Aorta (tissue), 5 donors: ENCODE results near the gene RASL10B. TPM values are rescaled to one million over a fixed set of nuclear protein-coding genes. Genes with fewer than 3 reads are reported as not detected.
"Not testable (repeated sequence)": the region's sequence is repeated elsewhere in the genome, so short reads cannot be mapped to it uniquely, and the experiment has no call there.

ENCODE experiments used
- ATAC-seq: fragments of 200-7000 bp; cut with Tn5 transposase; one replicate; pipeline ENCODE4 v1.9.1; 2022; ENCODE audit warnings: moderate library complexity; ENCODE audit not compliant: low FRiP score
- DNase-seq, 2 donors: peaks; one replicate each; pipeline ENCODE4 v3.0.0-alpha.2; 2020
- H3K27ac ChIP-seq, 2 donors: one replicate each; pipeline ENCODE4 v1.5.1; 2013; ENCODE audit warnings: low read length in 2 of 2, mild to moderate bottlenecking in 2 of 2, moderate library complexity in 2 of 2, control low read depth in 1 of 2, inconsistent platforms in 1 of 2, low read depth in 1 of 2
- H3K27me3 ChIP-seq, 2 donors: one replicate each; pipeline ENCODE4 v1.6.1; 2013; ENCODE audit warnings: control low read depth in 1 of 2, low read length in 1 of 2, mild to moderate bottlenecking in 1 of 2, moderate library complexity in 1 of 2; ENCODE audit not compliant: insufficient read depth in 2 of 2, control insufficient read depth in 1 of 2
- H3K36me3 ChIP-seq, 2 donors: one replicate each; pipeline ENCODE4 v1.6.1; 2013; ENCODE audit warnings: control low read depth in 1 of 2, low read length in 1 of 2, mild to moderate bottlenecking in 1 of 2; ENCODE audit not compliant: insufficient read depth in 2 of 2, control insufficient read depth in 1 of 2
- H3K4me1 ChIP-seq, 2 donors: one replicate each; pipeline ENCODE4 v1.6.1; 2013; ENCODE audit warnings: low read length in 2 of 2, control low read depth in 1 of 2, mild to moderate bottlenecking in 1 of 2, moderate library complexity in 1 of 2; ENCODE audit not compliant: insufficient read depth in 2 of 2, control insufficient read depth in 1 of 2
- H3K4me3 ChIP-seq, 2 donors: one replicate each; pipeline ENCODE4 v1.5.1; 2013; ENCODE audit warnings: low read length in 2 of 2, control low read depth in 1 of 2, mild to moderate bottlenecking in 1 of 2
- H3K9me3 ChIP-seq: one replicate; pipeline ENCODE4 v1.6.1; 2013; ENCODE audit warnings: mild to moderate bottlenecking, low read length; ENCODE audit not compliant: control insufficient read depth
- WGBS, 2 donors: extraction: QIAGEN DNeasy Blood & Tissue Kit; methylation state at CpG; one replicate each; pipeline ENCODE4 v1.1.7; 2013; 5-methylcytosine and 5-hydroxymethylcytosine counted together
- intact Hi-C, 2 donors: fragments of 100-400 bp; cut with DNase I; formaldehyde crosslinking; loops; one replicate each; pipeline versions ENCODE4 v1.14.2 to v1.15.0; 2022
- polyA plus RNA-seq, 2 donors: library from polyadenylated mRNA; stranded (reverse); fragments of 200-250 nt; gene quantifications; one replicate each; pipeline ENCODE4 v1.2.3, GENCODE V29; 2013
- total RNA-seq, 2 donors: library from RNA; stranded (reverse); fragmentation: NEBNext Ultra II Directional; extraction: Animal tissue kit (Norgen Biotek cat#: 25700); gene quantifications; one replicate each; pipeline ENCODE4 v1.2.1, GENCODE V29; 2021
- donor health status: healthy with polysubstance abuse.
- donor health status: Bipolar disorder and iron deficiency.
- donor health status: DM: no; HTN: no; CAD: no.
- donor health status: DM: no; HTN: no; CAD: no.
- donor health status: DM: yes; HTN: yes; CAD: no.

RASL10B gene
- total and polyA plus RNA-seq, 4 donors: 0.31 to 3.5 (median 1.3) TPM

DNA sequence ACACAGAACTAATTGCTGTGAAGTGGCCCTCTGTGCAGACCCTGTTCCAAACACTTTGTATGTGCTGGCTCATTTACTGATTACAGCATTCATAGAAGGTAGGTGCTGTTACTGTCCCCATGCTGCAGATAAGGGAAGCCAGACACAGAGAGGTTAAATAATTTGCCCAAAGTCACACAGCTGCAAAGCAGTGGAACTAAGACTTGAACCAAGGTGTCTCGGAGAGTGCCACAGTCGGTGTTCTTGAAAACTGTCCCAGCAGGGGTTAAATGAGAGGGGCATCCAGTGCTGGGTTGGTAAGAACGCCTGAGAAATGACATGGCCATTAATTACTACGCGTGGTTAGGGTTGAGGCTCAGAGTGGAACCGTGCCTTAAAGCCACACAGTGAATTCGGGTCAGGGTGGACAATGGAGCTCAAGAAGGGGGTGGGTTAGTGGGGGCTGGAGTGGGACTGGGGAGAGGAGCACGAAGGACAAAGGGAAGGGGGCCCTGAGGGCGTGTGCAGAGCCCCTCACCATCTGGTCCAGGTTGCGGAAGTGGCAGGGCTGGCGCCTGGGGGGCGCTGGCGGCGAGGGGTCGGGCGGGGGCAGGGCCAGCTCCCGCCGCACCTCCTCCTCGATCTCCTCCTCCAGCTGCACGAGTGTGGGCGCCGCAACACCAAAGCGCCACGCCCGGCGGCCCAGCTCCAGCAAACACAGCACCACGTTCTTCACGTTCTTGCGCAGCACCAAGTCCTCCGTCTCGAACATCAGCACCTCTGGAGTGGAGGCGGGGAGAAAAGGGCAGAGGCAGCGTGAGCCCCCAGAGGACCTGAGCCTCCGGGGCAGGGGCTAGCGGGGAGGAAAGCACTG lies 18.3 kb downstream of the RASL10B start:
- intact Hi-C loops: loop anchor here in 1 of 2 donors (5.0 kb wide), 1 partner anchor 137 kb away; no protein-coding TSS in a partner anchor
- Histone ChIP-seq H3K36me3 (no peaks in the 10 kb centered on the region), H3K27ac (no peak overlapping the region), H3K27me3 (no peaks in the 10 kb centered on the region), H3K4me1 (no peaks in the 10 kb centered on the region), H3K4me3 (no peak overlapping the region), H3K9me3 (no peaks in the 10 kb centered on the region)
- ATAC-seq (no peak), DNase-seq (no peak)
- 6 to 7% methylated on average over 29 to 35 of the region's 35 CpGs for WGBS, 2 donors

DNA sequence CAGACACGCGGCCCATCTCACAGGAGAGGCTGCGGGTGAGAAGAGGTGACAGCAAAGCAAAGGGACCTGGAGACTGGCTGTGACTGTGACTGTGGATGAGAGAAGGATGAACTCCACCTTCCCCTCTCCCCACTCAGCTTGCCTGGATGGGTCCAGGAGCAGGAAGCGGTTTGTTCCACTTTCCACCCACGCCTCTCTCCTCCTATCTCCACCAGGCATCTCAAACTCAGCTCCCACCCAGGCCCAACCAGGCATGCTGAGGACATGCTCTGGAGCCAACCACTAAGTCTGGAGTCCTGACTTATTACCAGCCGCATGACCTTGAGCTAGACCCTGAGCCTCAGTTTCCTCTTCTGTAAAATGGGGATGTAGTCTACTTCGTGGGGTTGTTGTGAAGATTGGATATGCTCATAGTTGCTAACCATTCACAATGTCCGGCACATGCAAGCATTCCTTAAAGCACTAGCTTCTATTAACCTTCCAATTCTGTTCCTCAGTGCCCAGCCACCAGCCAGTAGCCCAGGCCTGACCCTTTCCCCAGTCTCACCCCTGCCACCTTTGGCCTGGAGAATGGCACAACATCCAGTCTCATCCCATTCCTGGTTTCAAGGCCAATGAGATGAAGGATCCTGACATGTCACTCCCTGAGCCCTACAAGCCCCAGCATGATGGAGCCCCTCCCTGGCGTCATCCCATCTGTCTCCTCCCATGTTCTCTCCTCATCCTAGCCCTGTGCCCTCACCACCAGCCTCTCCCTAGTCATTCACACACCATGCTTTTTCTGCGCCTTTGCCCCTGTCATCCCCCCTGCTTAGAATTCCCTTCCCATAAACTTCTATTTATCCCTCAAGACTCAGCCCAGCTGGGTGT lies 19.3 kb downstream of the RASL10B start:
- Histone ChIP-seq H3K27me3 (no peaks in the 10 kb centered on the region), H3K4me1 (no peaks in the 10 kb centered on the region), H3K9me3 (no peaks in the 10 kb centered on the region), H3K36me3 (no peaks in the 10 kb centered on the region), H3K27ac (no peak overlapping the region), H3K4me3 (no peak overlapping the region)
- intact Hi-C loops: no loop called here
- WGBS, 2 donors: 86 to 92% methylated on average over 10 of the region's 10 CpGs
- DNase-seq: no peak
- no peak for ATAC-seq

- H3K27me3 ChIP-seq, H3K4me1 ChIP-seq: not testable (repeated sequence)
Measured at GRCh38 chr17:35751541-35751940, 20.1 kb downstream of the RASL10B start.

GRCh38 chr17:35752471-35752870 lies 21.0 kb downstream of the RASL10B start:
- ATAC-seq: no peak
- H3K4me1 ChIP-seq: no peaks in the 10 kb centered on the region

More at GRCh38 chr17:35751541-35751940, 20.1 kb downstream of the RASL10B start:
- ATAC-seq, H3K27ac ChIP-seq, H3K4me3 ChIP-seq, H3K9me3 ChIP-seq, H3K36me3 ChIP-seq, intact Hi-C loops, DNase-seq: not testable (repeated sequence)
- 86 to 89% methylated on average over 4 of the region's 4 CpGs for WGBS, 2 donors

DNA sequence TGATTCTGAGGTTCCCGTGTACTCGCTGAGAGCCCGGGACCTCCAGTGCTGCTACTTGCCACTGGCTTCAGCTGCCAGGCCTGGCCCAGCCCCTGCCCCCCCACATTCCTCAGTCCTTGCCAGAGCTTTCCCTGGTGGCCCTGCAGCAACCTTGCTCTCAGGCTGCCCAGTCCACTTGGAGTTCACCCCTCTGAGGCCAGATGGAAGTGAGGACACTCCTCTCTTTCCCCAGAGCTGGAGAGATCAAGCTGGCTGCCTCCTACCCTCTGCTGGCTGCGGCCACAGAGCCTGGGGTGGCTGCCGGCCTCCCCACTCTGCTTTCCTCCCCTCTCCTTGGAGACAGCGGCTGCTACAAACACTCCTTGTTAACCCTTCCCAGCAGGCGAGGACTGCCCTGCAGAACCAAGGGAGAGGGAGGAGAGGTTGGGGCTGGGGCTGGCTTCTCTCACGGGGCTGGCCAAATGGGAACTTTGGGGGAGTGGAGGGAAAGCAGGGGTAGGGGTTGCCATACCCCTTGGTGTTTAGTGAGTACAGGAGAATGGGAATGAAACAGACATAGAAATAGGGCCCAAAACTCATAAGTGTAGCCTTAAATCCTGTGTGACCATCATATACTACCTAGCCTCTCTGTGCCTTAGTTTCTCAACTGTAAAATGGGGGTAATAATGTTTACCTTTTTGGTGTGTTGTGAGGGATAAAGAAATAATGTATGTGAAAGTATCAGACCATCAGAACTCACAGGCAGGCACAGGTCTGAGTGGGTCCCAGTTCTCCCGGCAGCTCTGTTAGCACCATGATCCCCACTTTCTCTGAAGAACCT lies 21.7 kb downstream of the RASL10B start, which contains the start of gene GAS2L2:
Gene GAS2L2 (minus strand): TSS at position 295 of the 820 bp plus-strand sequence. CDS start 389 bp downstream, outside the sequence.
- WGBS, 2 donors: 24 to 35% methylated on average over 9 of the region's 9 CpGs
- no peak for ATAC-seq

More at GRCh38 chr17:35752471-35752870, 21.0 kb downstream of the RASL10B start:
- DNase-seq: no peak
- Histone ChIP-seq H3K27me3 (no peaks in the 10 kb centered on the region), H3K4me3 (no peak overlapping the region), H3K36me3 (no peaks in the 10 kb centered on the region), H3K27ac (no peak overlapping the region), H3K9me3 (no peaks in the 10 kb centered on the region)
- intact Hi-C loops: no loop called here
- WGBS, 2 donors: 64 to 65% methylated on average over 16 of the region's 16 CpGs

DNA sequence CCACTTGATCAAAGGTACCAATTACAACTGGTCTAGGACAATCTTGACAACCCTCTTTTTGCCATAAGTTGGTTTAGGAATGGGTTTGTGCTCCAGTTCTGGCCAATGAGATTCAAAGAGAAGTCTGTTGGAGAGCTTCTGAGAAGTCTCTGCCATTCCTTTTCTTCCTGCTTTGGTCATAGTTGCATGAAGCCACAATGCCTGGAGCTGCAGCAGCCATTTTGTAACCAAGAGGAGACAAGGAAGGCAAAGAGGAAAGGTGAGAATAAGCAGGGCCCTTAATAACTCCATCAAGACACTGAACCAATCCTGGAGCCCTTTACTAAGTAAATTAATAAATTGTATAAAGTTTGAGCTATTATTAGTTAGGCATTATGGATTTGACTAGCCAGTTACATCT lies 25.8 kb downstream of the RASL10B start:
- H3K4me1 ChIP-seq: no peaks in the 10 kb centered on the region
- DNase-seq: no peak
- no peaks in the 10 kb centered on the region for H3K27me3 ChIP-seq
- no peaks in the 10 kb centered on the region for H3K36me3 ChIP-seq
- no peaks in the 10 kb centered on the region for H3K9me3 ChIP-seq
- no peak for ATAC-seq
- no peak overlapping the region for H3K27ac ChIP-seq
- intact Hi-C loops: no loop called here
- no peak overlapping the region for H3K4me3 ChIP-seq

More for the DNA sequence above, 21.7 kb downstream of the RASL10B start, which contains the start of gene GAS2L2:
- Histone ChIP-seq H3K36me3 (no peaks in the 10 kb centered on the region), H3K4me3 (no peak within 1 kb of the TSS), H3K9me3 (no peaks in the 10 kb centered on the region), H3K27me3 (no peaks in the 10 kb centered on the region), H3K4me1 (no peaks in the 10 kb centered on the region), H3K27ac (no peak within 1 kb of the TSS)
- no peak for DNase-seq
- intact Hi-C loops: no loop called here

DNA sequence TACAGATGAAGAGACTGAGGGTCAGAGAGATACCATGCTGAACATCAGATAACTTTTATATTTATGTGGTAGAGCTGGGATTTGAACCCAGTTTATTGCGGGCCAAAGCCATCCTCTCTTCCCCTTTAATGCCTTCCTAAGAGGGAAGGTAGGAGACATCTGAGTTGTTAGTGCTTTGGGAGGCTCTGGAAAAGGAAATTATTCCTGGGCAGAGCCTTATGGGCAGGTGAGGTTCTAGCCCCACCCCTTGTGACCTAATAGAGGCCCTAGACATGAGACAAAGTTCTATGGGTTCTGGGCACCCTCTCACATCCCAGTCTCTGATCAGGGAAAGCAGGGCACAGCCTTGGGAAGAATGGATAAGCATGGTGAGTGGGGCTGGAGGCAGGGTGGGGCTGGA lies 29.1 kb downstream of the RASL10B start, which contains the start of gene C17orf50:
Gene C17orf50 (plus strand): TSS at position 301 of the 400 bp plus-strand sequence. CDS start 55 bp downstream, at position 356.
- 65 to 100% methylated on average over 1 of the region's 1 CpG for WGBS, 2 donors
- DNase-seq (no peak), ATAC-seq (no peak)
- no peaks in the 10 kb centered on the region for H3K36me3 ChIP-seq
- no peaks in the 10 kb centered on the region for H3K9me3 ChIP-seq
- intact Hi-C loops: no loop called here
- H3K27me3 ChIP-seq: no peaks in the 10 kb centered on the region
- H3K4me1 ChIP-seq: no peaks in the 10 kb centered on the region
- H3K4me3 ChIP-seq: no peak within 1 kb of the TSS
- no peak within 1 kb of the TSS for H3K27ac ChIP-seq

- 82 to 83% methylated on average over 5 of the region's 5 CpGs for WGBS, 2 donors
- H3K9me3 ChIP-seq: no peaks in the 10 kb centered on the region
- no peak for DNase-seq
- no peaks in the 10 kb centered on the region for H3K36me3 ChIP-seq
- no peak for ATAC-seq
- no peaks in the 10 kb centered on the region for H3K4me1 ChIP-seq
- H3K4me3 ChIP-seq: no peak overlapping the region
- intact Hi-C loops: no loop called here
- no peaks in the 10 kb centered on the region for H3K27me3 ChIP-seq
- H3K27ac ChIP-seq: no peak overlapping the region
Measured at GRCh38 chr17:35761601-35762000, 30.2 kb downstream of the RASL10B start.
